Vagina (tissue), 2 donors: ENCODE data around the gene C6orf47. TPM values are rescaled to one million over a fixed set of nuclear protein-coding genes. Genes with fewer than 3 reads are reported as not detected.

Source experiments
- DNase-seq, 2 donors: peaks; one replicate each; pipeline ENCODE4 v3.0.0-alpha.2; 2017; ENCODE audit errors: extremely low spot score in 2 of 2
- H3K27ac ChIP-seq: fragments of 200-600 bp; sonication (generic); one replicate; pipeline ENCODE4 v1.5.1; 2019
- H3K27me3 ChIP-seq: fragments of 200-600 bp; sonication (generic); one replicate; pipeline ENCODE4 v1.5.1; 2019
- H3K36me3 ChIP-seq, 2 donors: fragments of 200-600 bp; sonication (generic); one replicate each; pipeline ENCODE4 v1.5.1; 2017 to 2019
- H3K4me1 ChIP-seq: fragments of 200-600 bp; sonication (generic); one replicate; pipeline ENCODE4 v1.5.1; 2019
- H3K4me3 ChIP-seq, 2 donors: fragments of 200-600 bp; sonication (generic); 1 replicate in 1 of 2; 2 replicates in 1 of 2; pipeline ENCODE4 v1.5.1; 2016 to 2019
- H3K9me3 ChIP-seq: fragments of 200-600 bp; sonication (generic); one replicate; pipeline ENCODE4 v1.5.1; 2019
- CTCF ChIP-seq, 3 experiments: fragments of 450-650 bp in 2 of 3; fragments of 200-600 bp in 1 of 3; sonication (generic) in 1 of 3; IDR thresholded peaks; one replicate each; pipeline ENCODE4 v1.5.1; 2017 to 2019; ENCODE audit warnings: antibody characterized with exemption in 3 of 3, mild to moderate bottlenecking in 2 of 3, moderate library complexity in 2 of 3
- POLR2A ChIP-seq, 2 donors: fragments of 450-650 bp; IDR thresholded peaks; one replicate each; pipeline ENCODE4 v1.6.1; 2017; ENCODE audit warnings: antibody characterized with exemption in 2 of 2, mild to moderate bottlenecking in 2 of 2, moderate library complexity in 2 of 2
- POLR2AphosphoS5 ChIP-seq, 2 donors: sonication (generic); formaldehyde crosslinking; IDR thresholded peaks; one replicate each; pipeline ENCODE4 v1.9.0; 2017; ENCODE audit warnings: antibody characterized with exemption in 2 of 2, mild to moderate bottlenecking in 2 of 2, low read depth in 1 of 2; ENCODE audit not compliant: insufficient read depth in 1 of 2
- intact Hi-C: fragments of 100-400 bp; cut with DNase I; formaldehyde crosslinking; loops from one replicate; pipeline ENCODE4 v1.15.1; 2023
- total RNA-seq: library from RNA; depleted of rRNA; stranded (reverse); fragments of >200 nt; gene quantifications from one replicate; pipeline ENCODE4 v1.2.3, GENCODE V29; 2016

The C6orf47 gene
- total RNA-seq, 1 donor from 2014 or later: 15.2 TPM

GRCh38 chr6:31651602-31652191 is 8.9 kb downstream of the C6orf47 start:
- TF ChIP-seq POLR2A (IDR thresholded peaks at IDR 0.05) (peak in 1 of 2 donors; percentile 20), CTCF (IDR thresholded peaks at IDR 0.05) (no peak), POLR2AphosphoS5 (IDR thresholded peaks at IDR 0.05; ENCODE audit: insufficient read depth in 1 of 2, low read depth in 1 of 2) (peak in 1 of 2 donors; percentile 9)
- peak in 1 of 2 donors; percentile 96 for DNase-seq
- peak overlapping the region; percentile 95 for H3K27ac ChIP-seq
- intact Hi-C loops: no loop called here
- H3K4me3 ChIP-seq: peak overlapping the region; percentile 72 to 86
- H3K27me3 ChIP-seq: no peaks in the 10 kb centered on the region
- H3K4me1 ChIP-seq: peaks cover 27% of the 10 kb centered on the region
- no peaks in the 10 kb centered on the region for H3K9me3 ChIP-seq
- H3K36me3 ChIP-seq: peaks cover 0 to 29% of the 10 kb centered on the region in 2 donors

GRCh38 chr6:31645325-31645724 is 15.3 kb downstream of the C6orf47 start:
- peaks cover 0 to 91% of the 10 kb centered on the region in 2 donors for H3K36me3 ChIP-seq
- H3K4me3 ChIP-seq: no peak overlapping the region
- H3K27me3 ChIP-seq: no peaks in the 10 kb centered on the region
- H3K4me1 ChIP-seq: peaks cover 4% of the 10 kb centered on the region
- no peak for TF ChIP-seq POLR2A (IDR thresholded peaks at IDR 0.05)
- TF ChIP-seq POLR2AphosphoS5 (IDR thresholded peaks at IDR 0.05; ENCODE audit: insufficient read depth in 1 of 2, low read depth in 1 of 2): no peak
- no peak for TF ChIP-seq CTCF (IDR thresholded peaks at IDR 0.05)
- DNase-seq: no peak
- no peak overlapping the region for H3K27ac ChIP-seq
- H3K9me3 ChIP-seq: no peaks in the 10 kb centered on the region
- intact Hi-C loops: no loop called here

GRCh38 chr6:31643818-31644454 is 16.6 kb downstream of the C6orf47 start:
- Histone ChIP-seq H3K9me3 (no peaks in the 10 kb centered on the region), H3K36me3 (peaks cover 0 to 98% of the 10 kb centered on the region in 2 donors), H3K4me3 (no peak overlapping the region), H3K27ac (no peak overlapping the region), H3K4me1 (no peaks in the 10 kb centered on the region), H3K27me3 (no peaks in the 10 kb centered on the region)
- no peak for DNase-seq
- intact Hi-C loops: no loop called here
- TF ChIP-seq POLR2A (IDR thresholded peaks at IDR 0.05) (no peak), CTCF (IDR thresholded peaks at IDR 0.05) (no peak), POLR2AphosphoS5 (IDR thresholded peaks at IDR 0.05; ENCODE audit: insufficient read depth in 1 of 2, low read depth in 1 of 2) (no peak)

- Histone ChIP-seq H3K4me1 (no peaks in the 10 kb centered on the region), H3K9me3 (no peaks in the 10 kb centered on the region), H3K4me3 (no peak overlapping the region), H3K27ac (no peak overlapping the region), H3K36me3 (peaks cover 0 to 95% of the 10 kb centered on the region in 2 donors), H3K27me3 (no peaks in the 10 kb centered on the region)
- TF ChIP-seq CTCF (IDR thresholded peaks at IDR 0.05) (no peak), POLR2A (IDR thresholded peaks at IDR 0.05) (no peak), POLR2AphosphoS5 (IDR thresholded peaks at IDR 0.05; ENCODE audit: insufficient read depth in 1 of 2, low read depth in 1 of 2) (no peak)
- no peak for DNase-seq
- intact Hi-C loops: no loop called here
These were observed 17.6 kb downstream of the C6orf47 start for GRCh38 chr6:31642798-31643570.
